Coronary artery (tissue), 2 donors: ENCODE data around the gene NR3C1.
A peak's percentile ranks its signal among the peaks of the same experiment; 100 is the strongest.

Experiments used
- DNase-seq: peaks from one replicate; pipeline ENCODE4 v3.0.0-alpha.2; 2017; ENCODE audit warnings: low spot score
- H3K27ac ChIP-seq, 2 donors: fragments of 200-600 bp; sonication (generic); one replicate each; pipeline ENCODE4 v1.5.1; 2016 to 2019
- H3K4me3 ChIP-seq: fragments of 200-600 bp; sonication (generic); 2 replicates; pipeline ENCODE4 v1.5.1; 2016; ENCODE audit warnings: mild to moderate bottlenecking, moderate library complexity
- CTCF ChIP-seq: fragments of 200-600 bp; sonication (generic); IDR thresholded peaks from one replicate; pipeline ENCODE4 v1.5.1; 2019; ENCODE audit warnings: antibody characterized with exemption

NR3C1 gene

GRCh38 chr5:143354025-143354424, 49.5 kb downstream of the NR3C1 start:
- no peak for DNase-seq
- no peak overlapping the region for H3K27ac ChIP-seq
- H3K4me3 ChIP-seq = no peak overlapping the region
- TF ChIP-seq CTCF = no peak

DNA sequence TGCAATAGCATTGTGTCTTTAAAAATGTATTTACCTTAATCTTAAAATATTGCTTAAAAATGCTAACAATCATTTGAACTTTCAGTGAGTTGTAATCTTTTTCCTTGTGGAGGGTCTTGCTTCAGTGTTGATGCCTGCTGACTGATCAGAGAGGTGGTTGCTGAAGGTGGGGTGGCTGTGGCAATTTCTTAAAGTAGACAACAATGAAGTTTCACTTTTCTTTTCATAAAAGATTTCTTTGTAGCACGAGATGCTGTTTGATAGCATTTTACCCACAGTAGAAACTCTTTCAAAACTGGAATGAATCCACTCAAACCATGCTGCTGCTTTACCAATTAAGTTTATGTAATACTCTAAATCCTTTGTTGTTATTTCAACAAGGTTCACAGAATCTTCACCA, 50.8 kb downstream of the NR3C1 start:
- TF ChIP-seq CTCF = no peak
- no peak overlapping the region for H3K27ac ChIP-seq

DNA sequence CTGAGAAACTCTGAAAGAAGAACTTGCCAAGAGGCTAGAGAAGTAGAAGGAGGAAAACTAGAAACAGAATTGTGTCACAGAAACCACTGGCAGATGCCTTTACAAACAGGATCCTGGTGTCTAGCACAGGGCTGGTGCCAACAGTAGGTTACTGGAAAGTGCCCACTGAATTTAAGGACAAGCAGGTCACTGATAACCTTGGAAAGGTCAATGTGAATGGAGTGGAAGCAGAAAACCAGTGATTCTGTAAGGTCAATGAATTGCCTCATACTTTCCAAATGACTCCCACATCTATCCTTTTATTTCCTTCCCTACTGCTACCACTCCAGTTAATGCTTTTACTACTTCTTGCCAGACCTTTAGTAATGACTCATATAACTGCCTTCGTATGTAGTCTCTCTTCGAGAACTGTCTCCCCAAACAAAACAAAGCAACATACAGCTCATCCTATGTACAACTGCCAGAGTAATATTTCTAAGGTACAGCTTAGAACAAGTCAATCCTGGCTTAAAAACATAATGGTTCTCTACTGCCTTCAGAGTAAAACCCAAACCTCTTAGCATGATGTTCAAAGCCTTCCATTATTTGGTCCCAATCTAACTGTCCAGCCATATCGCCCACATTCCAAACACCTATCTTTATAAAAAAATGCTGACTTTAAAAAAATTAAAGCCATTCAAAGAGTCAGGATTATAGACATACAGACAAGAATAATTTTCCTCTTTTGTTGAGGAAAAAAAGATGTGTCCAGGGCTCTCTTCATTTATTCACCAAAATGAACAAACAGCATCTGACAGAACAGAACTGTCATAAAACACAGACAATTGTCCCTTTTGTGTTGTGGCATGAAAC, 52.5 kb downstream of the NR3C1 start:
- TF ChIP-seq CTCF = no peak
- no peak for DNase-seq
- Histone ChIP-seq H3K27ac (no peak overlapping the region), H3K4me3 (no peak overlapping the region)

More for the DNA sequence above, 50.8 kb downstream of the NR3C1 start:
- H3K4me3 ChIP-seq = no peak overlapping the region
- DNase-seq = no peak

DNA sequence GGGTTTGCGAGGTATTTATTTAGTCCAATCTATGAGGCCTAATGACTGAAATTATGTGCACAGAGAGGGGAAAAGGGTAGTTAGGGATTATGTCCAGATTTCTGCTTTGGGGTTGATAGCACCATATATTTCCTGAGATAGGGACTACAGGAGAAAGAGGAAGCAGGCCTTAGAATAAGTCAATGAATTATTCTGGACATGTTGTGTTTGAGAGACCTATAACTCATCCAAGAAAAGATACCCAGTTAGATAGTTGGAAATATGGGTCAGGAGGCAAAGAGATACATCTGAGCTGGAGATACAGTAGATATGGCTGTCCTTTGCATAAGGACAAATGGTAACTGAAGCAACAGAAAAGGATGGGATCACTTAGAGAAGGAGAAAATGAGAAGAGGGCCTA, 53.1 kb downstream of the NR3C1 start:
- Histone ChIP-seq H3K4me3 (no peak overlapping the region), H3K27ac (no peak overlapping the region)
- TF ChIP-seq CTCF = no peak
- DNase-seq = no peak

GRCh38 chr5:143349177-143349576, 54.3 kb downstream of the NR3C1 start:
- TF ChIP-seq CTCF = no peak
- DNase-seq = no peak
- Histone ChIP-seq H3K4me3 (no peak overlapping the region), H3K27ac (no peak overlapping the region)

DNA sequence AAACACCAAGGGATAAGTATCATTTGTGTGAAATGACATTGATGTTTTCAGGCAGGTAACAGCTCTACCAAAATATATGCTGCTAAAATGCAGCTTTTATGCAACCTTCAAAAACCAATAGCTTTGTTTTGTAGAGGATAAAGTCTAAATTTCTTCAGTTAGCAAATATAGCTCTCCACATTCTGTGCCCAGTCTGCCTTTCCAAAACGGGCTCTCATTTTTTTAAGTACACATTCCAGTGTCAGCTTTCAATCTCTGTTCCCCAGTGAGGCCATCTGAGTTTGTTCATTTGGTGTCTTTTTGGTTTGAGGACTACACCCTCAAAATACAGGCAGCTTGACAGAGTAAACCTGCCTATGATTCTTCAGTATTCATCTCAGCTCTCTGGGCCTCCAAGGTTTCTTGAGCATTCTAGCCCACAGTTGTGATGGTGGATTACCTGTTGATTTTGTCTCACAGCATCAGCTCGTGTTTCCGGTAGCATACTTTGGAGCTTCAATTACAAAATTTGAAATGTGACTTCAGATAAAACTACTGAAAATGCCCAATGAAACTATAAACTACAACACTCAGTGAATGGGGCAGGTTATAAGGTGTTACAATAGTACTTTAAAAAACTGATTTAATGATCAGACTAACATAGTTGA, 55.7 kb downstream of the NR3C1 start:
- TF ChIP-seq CTCF = no peak
- H3K27ac ChIP-seq = peak overlapping the region; percentile 43 to 51

GRCh38 chr5:143347046-143347445, 56.4 kb downstream of the NR3C1 start:
- DNase-seq = no peak
- Histone ChIP-seq H3K27ac (peak overlapping the region; percentile 43 to 51), H3K4me3 (no peak overlapping the region)
- no peak for TF ChIP-seq CTCF

More for the DNA sequence above, 55.7 kb downstream of the NR3C1 start:
- no peak for DNase-seq
- H3K4me3 ChIP-seq = no peak overlapping the region
